C4-2B (cell line): ENCODE results near the gene KRT27.
"Not testable (repeated sequence)": the region's sequence is repeated elsewhere in the genome, so short reads cannot be mapped to it uniquely, and the experiment has no call there.

Source experiments
- ZFX ChIP-seq: fragments of 450-650 bp; IDR thresholded peaks from 2 replicates; pipeline ENCODE4 v1.6.1; 2017
- TF ChIP-seq, protein P1 (sequence below): fragments of 450-650 bp; conservative IDR thresholded peaks from 2 replicates; pipeline ENCODE4 v1.5.1; 2017; ENCODE audit warnings: mild to moderate bottlenecking

DNA sequence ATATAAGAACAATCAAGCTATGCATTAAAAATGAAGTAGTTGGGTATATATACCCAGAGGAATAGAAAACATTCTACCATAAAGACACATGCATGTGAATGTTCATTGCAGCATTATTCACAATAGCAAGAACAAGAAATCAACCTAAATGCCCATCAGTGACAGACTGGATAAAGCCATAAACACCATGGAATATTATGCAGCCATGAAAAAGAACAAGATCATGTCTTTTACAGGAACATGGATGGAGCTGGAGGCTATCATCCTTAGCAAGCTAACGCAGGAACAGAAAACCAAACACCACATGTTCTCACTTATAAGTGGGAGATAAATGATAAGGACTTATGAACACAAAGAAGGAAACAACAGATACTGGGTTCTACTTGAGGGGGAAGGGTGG lies 33.7 kb downstream of the KRT27 start:
- TF ChIP-seq, protein P1, sequence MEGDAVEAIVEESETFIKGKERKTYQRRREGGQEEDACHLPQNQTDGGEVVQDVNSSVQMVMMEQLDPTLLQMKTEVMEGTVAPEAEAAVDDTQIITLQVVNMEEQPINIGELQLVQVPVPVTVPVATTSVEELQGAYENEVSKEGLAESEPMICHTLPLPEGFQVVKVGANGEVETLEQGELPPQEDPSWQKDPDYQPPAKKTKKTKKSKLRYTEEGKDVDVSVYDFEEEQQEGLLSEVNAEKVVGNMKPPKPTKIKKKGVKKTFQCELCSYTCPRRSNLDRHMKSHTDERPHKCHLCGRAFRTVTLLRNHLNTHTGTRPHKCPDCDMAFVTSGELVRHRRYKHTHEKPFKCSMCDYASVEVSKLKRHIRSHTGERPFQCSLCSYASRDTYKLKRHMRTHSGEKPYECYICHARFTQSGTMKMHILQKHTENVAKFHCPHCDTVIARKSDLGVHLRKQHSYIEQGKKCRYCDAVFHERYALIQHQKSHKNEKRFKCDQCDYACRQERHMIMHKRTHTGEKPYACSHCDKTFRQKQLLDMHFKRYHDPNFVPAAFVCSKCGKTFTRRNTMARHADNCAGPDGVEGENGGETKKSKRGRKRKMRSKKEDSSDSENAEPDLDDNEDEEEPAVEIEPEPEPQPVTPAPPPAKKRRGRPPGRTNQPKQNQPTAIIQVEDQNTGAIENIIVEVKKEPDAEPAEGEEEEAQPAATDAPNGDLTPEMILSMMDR: not testable (repeated sequence)
- TF ChIP-seq ZFX: not testable (repeated sequence)
